Caco-2 (cell line): Measurements from ENCODE around the gene STK32C. TPM values are rescaled to one million over a fixed set of nuclear protein-coding genes. Genes with fewer than 3 reads are reported as not detected.

ENCODE experiments used
- BruUV-seq: library from RNA; stranded (reverse); fragments of 400-500 nt; replicated peaks from 2 replicates; lab custom pipeline; 2021; lab: Mats Ljungman, UMichigan
- CTCF ChIA-PET: fragments of 300-600 bp; sonication (Branson Sonifier 250); formaldehyde crosslinking; loops from one replicate; lab custom pipeline; 2022; ENCODE audit warnings: antibody characterized with exemption; lab: Charles Lee
- POLR2A ChIA-PET: fragments of 300-600 bp; sonication (Branson Sonifier 250); formaldehyde crosslinking; loops from one replicate; lab custom pipeline; 2022; ENCODE audit warnings: antibody characterized with exemption; lab: Charles Lee
- DNase-seq, 2 experiments: peaks; one replicate each; pipeline versions ENCODE4 v3.0.0 to v3.0.0-alpha.2; 2020 to 2022
- H3K27me3 ChIP-seq: replicated peaks from 2 replicates; pipeline ENCODE4 v1.6.0; 2011; ENCODE audit warnings: low read length; ENCODE audit not compliant: control insufficient read depth, insufficient read depth
- H3K36me3 ChIP-seq: 2 replicates; pipeline ENCODE4 v1.5.1; 2011; ENCODE audit warnings: low read length; ENCODE audit not compliant: control insufficient read depth, insufficient read depth
- H3K4me1 ChIP-seq: fragments of 250-450 bp; sonication (Bioruptor Pico); 2 replicates; pipeline ENCODE4 v1.5.1; 2020; ENCODE audit warnings: mild to moderate bottlenecking
- H3K4me3 ChIP-seq: 2 replicates; pipeline ENCODE4 v1.5.1; 2011; ENCODE audit warnings: low read depth, mild to moderate bottlenecking, control low read depth, low read length
- H3K9me3 ChIP-seq: fragments of 250-450 bp; sonication (Bioruptor Pico); 2 replicates; pipeline ENCODE4 v1.5.1; 2020; ENCODE audit warnings: mild to moderate bottlenecking, moderate library complexity
- H3K27ac Mint-ChIP-seq: one replicate; pipeline ENCODE4 v1.8.0; 2022; ENCODE audit warnings: mixed read lengths; ENCODE audit not compliant: unreplicated experiment
- H3K27me3 Mint-ChIP-seq: one replicate; pipeline ENCODE4 v1.8.0; 2022; ENCODE audit warnings: mixed read lengths; ENCODE audit not compliant: insufficient read depth, unreplicated experiment
- H3K36me3 Mint-ChIP-seq: one replicate; pipeline ENCODE4 v1.8.0; 2022; ENCODE audit warnings: mild to moderate bottlenecking, mixed read lengths; ENCODE audit not compliant: insufficient read depth, unreplicated experiment
- H3K4me1 Mint-ChIP-seq: one replicate; pipeline ENCODE4 v1.8.0; 2022; ENCODE audit warnings: low read depth, mixed read lengths; ENCODE audit not compliant: unreplicated experiment
- H3K4me3 Mint-ChIP-seq: one replicate; pipeline ENCODE4 v1.8.0; 2022; ENCODE audit warnings: mild to moderate bottlenecking, moderate library complexity, mixed read lengths; ENCODE audit not compliant: unreplicated experiment
- H3K9me3 Mint-ChIP-seq: one replicate; pipeline ENCODE4 v1.8.0; 2022; ENCODE audit warnings: mixed read lengths; ENCODE audit not compliant: unreplicated experiment
- CTCF ChIP-seq, 2 experiments: fragments of 200-600 bp in 1 of 2; IDR thresholded peaks; 1 replicate in 1 of 2; 2 replicates in 1 of 2; pipeline versions ENCODE4 v1.5.1 to v1.8.0; 2011 to 2022; ENCODE audit warnings: antibody characterized with exemption in 1 of 2, control low read depth in 1 of 2, inconsistent platforms in 1 of 2, low read depth in 1 of 2, low read length in 1 of 2, mild to moderate bottlenecking in 1 of 2, moderate library complexity in 1 of 2; ENCODE audit not compliant: insufficient read depth in 1 of 2, severe bottlenecking in 1 of 2, unreplicated experiment in 1 of 2
- intact Hi-C: fragments of 100-400 bp; cut with micrococcal nuclease; formaldehyde crosslinking; loops from one replicate; pipeline ENCODE4 v1.10.0; 2022; ENCODE audit not compliant: unreplicated experiment
- total RNA-seq: library from RNA; stranded (reverse); gene quantifications from 2 replicates; pipeline ENCODE4 v1.2.3, GENCODE V29; 2022

The STK32C gene
- total RNA-seq, 1 experiment from 2014 or later = 13.3 TPM

GRCh38 chr10:132313305-132313704 is 5.6 kb upstream of the STK32C start:
- Histone ChIP-seq H3K4me1 (peaks cover 4% of the 10 kb centered on the region; the same call in 1 of the 2 replicates), H3K4me3 (no peak overlapping the region), H3K36me3 (no peaks in the 10 kb centered on the region), H3K27me3 (no peaks in the 10 kb centered on the region), H3K9me3 (peaks cover 5% of the 10 kb centered on the region; the same call in 1 of the 2 replicates)
- CTCF ChIA-PET = no interaction called here
- DNase-seq = no peak
- H3K27me3 Mint-ChIP-seq = no peaks in the 10 kb centered on the region
- intact Hi-C loops = no loop called here
- peaks cover 6% of the 10 kb centered on the region for H3K36me3 Mint-ChIP-seq
- H3K27ac Mint-ChIP-seq = no peak overlapping the region
- H3K4me3 Mint-ChIP-seq = no peak overlapping the region
- H3K9me3 Mint-ChIP-seq = peaks cover 17% of the 10 kb centered on the region
- no peaks in the 10 kb centered on the region for H3K4me1 Mint-ChIP-seq
- no TSS peak for BruUV-seq
- POLR2A ChIA-PET = no interaction called here
- TF ChIP-seq CTCF (IDR thresholded peaks at IDR 0.05; ENCODE audit: insufficient read depth in 1 of 2, low read depth in 1 of 2, low read length in 1 of 2, severe bottlenecking in 1 of 2, unreplicated experiment in 1 of 2) = no peak

GRCh38 chr10:132311338-132311939 is 3.7 kb upstream of the STK32C start:
- no peak overlapping the region for H3K4me3 Mint-ChIP-seq
- H3K27me3 ChIP-seq = no peaks in the 10 kb centered on the region
- H3K27ac Mint-ChIP-seq = peak overlapping the region; percentile 4
- intact Hi-C loops = no loop called here
- no TSS peak for BruUV-seq
- POLR2A ChIA-PET = no interaction called here
- H3K4me1 ChIP-seq = peaks cover 4% of the 10 kb centered on the region; the same call in 1 of the 2 replicates
- H3K9me3 Mint-ChIP-seq = peaks cover 17% of the 10 kb centered on the region
- H3K4me3 ChIP-seq = no peak overlapping the region
- H3K9me3 ChIP-seq = peaks cover 5% of the 10 kb centered on the region; the same call in 1 of the 2 replicates
- H3K36me3 ChIP-seq = no peaks in the 10 kb centered on the region
- no peak for TF ChIP-seq CTCF (IDR thresholded peaks at IDR 0.05; ENCODE audit: insufficient read depth in 1 of 2, low read depth in 1 of 2, low read length in 1 of 2, severe bottlenecking in 1 of 2, unreplicated experiment in 1 of 2)
- CTCF ChIA-PET = no interaction called here
- peaks cover 6% of the 10 kb centered on the region for H3K4me1 Mint-ChIP-seq
- peak in 1 of 2 experiments; percentile 28 for DNase-seq
- peaks cover 2% of the 10 kb centered on the region for H3K27me3 Mint-ChIP-seq
- H3K36me3 Mint-ChIP-seq = peaks cover 12% of the 10 kb centered on the region

- peaks cover 17% of the 10 kb centered on the region for H3K9me3 Mint-ChIP-seq
- peaks cover 5% of the 10 kb centered on the region; the same call in 1 of the 2 replicates for H3K9me3 ChIP-seq
- peaks cover 4% of the 10 kb centered on the region; the same call in 1 of the 2 replicates for H3K4me1 ChIP-seq
- intact Hi-C loops = no loop called here
- no peak overlapping the region for H3K4me3 Mint-ChIP-seq
- H3K27ac Mint-ChIP-seq = peak overlapping the region; percentile 4
- TF ChIP-seq CTCF (IDR thresholded peaks at IDR 0.05; ENCODE audit: insufficient read depth in 1 of 2, low read depth in 1 of 2, low read length in 1 of 2, severe bottlenecking in 1 of 2, unreplicated experiment in 1 of 2) = no peak
- H3K4me3 ChIP-seq = no peak overlapping the region
- DNase-seq = no peak
- peaks cover 12% of the 10 kb centered on the region for H3K36me3 Mint-ChIP-seq
- ChIA-PET POLR2A (no interaction called here), CTCF (no interaction called here)
- peaks cover 2% of the 10 kb centered on the region for H3K27me3 Mint-ChIP-seq
- BruUV-seq = no TSS peak
- no peaks in the 10 kb centered on the region for H3K36me3 ChIP-seq
- peaks cover 6% of the 10 kb centered on the region for H3K4me1 Mint-ChIP-seq
- H3K27me3 ChIP-seq = no peaks in the 10 kb centered on the region
These were observed 3.1 kb upstream of the STK32C start for GRCh38 chr10:132310701-132311337.
